CD14-positive monocyte (primary cell): ENCODE measurements around the gene TSPEAR. TPM values are rescaled to one million over a fixed set of nuclear protein-coding genes. Genes with fewer than 3 reads are reported as not detected.

Experiments used
- DNase-seq, 3 donors: peaks; one replicate each; pipeline ENCODE4 v3.0.0-alpha.2; 2011 to 2022
- H2AFZ ChIP-seq: 2 replicates; pipeline ENCODE4 v1.6.0; 2012; ENCODE audit warnings: mild to moderate bottlenecking, low read depth, low read length, inconsistent platforms; ENCODE audit not compliant: insufficient read depth, poor library complexity, severe bottlenecking
- H3K27ac ChIP-seq, 2 donors: 1 replicate in 1 of 2; 2 replicates in 1 of 2; pipeline ENCODE4 v1.5.1; 2012 to 2013; ENCODE audit warnings: low read length in 2 of 2, control low read depth in 1 of 2, inconsistent platforms in 1 of 2, low read depth in 1 of 2, mild to moderate bottlenecking in 1 of 2
- H3K27me3 ChIP-seq, 2 donors: one replicate each; pipeline versions ENCODE4 v1.6.0 to v1.6.1; 2011 to 2013; ENCODE audit warnings: low read length in 2 of 2; ENCODE audit not compliant: control insufficient read depth in 2 of 2, insufficient read depth in 2 of 2
- H3K36me3 ChIP-seq, 2 donors: replicated peaks in 1 of 2; 1 replicate in 1 of 2; 2 replicates in 1 of 2; pipeline versions ENCODE4 v1.5.1 to v1.6.1; 2012 to 2013; ENCODE audit warnings: low read length in 2 of 2, control low read depth in 1 of 2, inconsistent platforms in 1 of 2, mild to moderate bottlenecking in 1 of 2; ENCODE audit not compliant: insufficient read depth in 2 of 2, control insufficient read depth in 1 of 2
- H3K4me1 ChIP-seq, 2 donors: 1 replicate in 1 of 2; 2 replicates in 1 of 2; pipeline versions ENCODE4 v1.5.1 to v1.6.1; 2012 to 2013; ENCODE audit warnings: low read length in 2 of 2, control low read depth in 1 of 2, inconsistent platforms in 1 of 2, mild to moderate bottlenecking in 1 of 2, moderate library complexity in 1 of 2; ENCODE audit not compliant: insufficient read depth in 2 of 2, control insufficient read depth in 1 of 2
- H3K4me2 ChIP-seq: replicated peaks from 2 replicates; pipeline ENCODE3; 2012; ENCODE audit warnings: low read length, moderate library complexity, mild to moderate bottlenecking; ENCODE audit not compliant: poor library complexity, severe bottlenecking; ENCODE audit errors: extremely low read depth
- H3K4me3 ChIP-seq, 3 experiments: fragments of 200-600 bp in 1 of 3; sonication (generic) in 1 of 3; replicated peaks in 1 of 3; 1 replicate in 2 of 3; 2 replicates in 1 of 3; pipeline ENCODE4 v1.5.1; 2011 to 2013; ENCODE audit warnings: low read length in 3 of 3, mild to moderate bottlenecking in 3 of 3, control low read depth in 2 of 3, low read depth in 2 of 3, inconsistent platforms in 1 of 3, moderate library complexity in 1 of 3
- H3K79me2 ChIP-seq: 2 replicates; pipeline ENCODE4 v1.6.0; 2012; ENCODE audit warnings: mild to moderate bottlenecking, control low read depth, inconsistent platforms, low read length, moderate library complexity; ENCODE audit not compliant: insufficient read depth
- H3K9ac ChIP-seq: 2 replicates; pipeline ENCODE4 v1.6.0; 2017; ENCODE audit warnings: low read length, mild to moderate bottlenecking; ENCODE audit not compliant: insufficient read depth, poor library complexity, severe bottlenecking
- H3K9me3 ChIP-seq, 2 donors: replicated peaks in 1 of 2; 1 replicate in 1 of 2; 2 replicates in 1 of 2; pipeline versions ENCODE4 v1.5.1 to v1.6.1; 2012 to 2013; ENCODE audit warnings: low read length in 2 of 2, control low read depth in 1 of 2; ENCODE audit not compliant: control insufficient read depth in 1 of 2, insufficient read depth in 1 of 2
- H4K20me1 ChIP-seq: 2 replicates; pipeline ENCODE4 v1.6.0; 2012; ENCODE audit warnings: mild to moderate bottlenecking, low read length, control low read depth, moderate library complexity; ENCODE audit not compliant: insufficient read depth
- H3K27ac Mint-ChIP-seq, 7 donors: one replicate each; pipeline ENCODE4 v1.8.0; 2020; ENCODE audit warnings: mild to moderate bottlenecking in 7 of 7, mixed read lengths in 7 of 7, moderate library complexity in 6 of 7, inconsistent platforms in 2 of 7
- H3K27me3 Mint-ChIP-seq, 3 donors: one replicate each; pipeline ENCODE4 v1.8.0; 2021 to 2022; ENCODE audit warnings: low read depth in 3 of 3, mild to moderate bottlenecking in 3 of 3, mixed read lengths in 3 of 3, moderate library complexity in 3 of 3, inconsistent platforms in 1 of 3
- H3K36me3 Mint-ChIP-seq, 2 donors: one replicate each; pipeline ENCODE4 v1.8.0; 2020; ENCODE audit warnings: mixed read lengths in 2 of 2, inconsistent platforms in 1 of 2, mild to moderate bottlenecking in 1 of 2
- H3K4me1 Mint-ChIP-seq: one replicate; pipeline ENCODE4 v1.8.0; 2020; ENCODE audit warnings: mild to moderate bottlenecking, mixed read lengths
- H3K4me3 Mint-ChIP-seq, 2 donors: one replicate each; pipeline ENCODE4 v1.8.0; 2020; ENCODE audit warnings: mild to moderate bottlenecking in 2 of 2, mixed read lengths in 2 of 2, moderate library complexity in 1 of 2
- H3K9me3 Mint-ChIP-seq, 7 donors: one replicate each; pipeline ENCODE4 v1.8.0; 2020 to 2022; ENCODE audit warnings: mixed read lengths in 7 of 7, mild to moderate bottlenecking in 6 of 7, moderate library complexity in 6 of 7, inconsistent platforms in 2 of 7
- WGBS: methylation state at CpG from one replicate; pipeline ENCODE4 v1.1.5; 2013; ENCODE audit warnings: missing lambda C conversion rate; ENCODE audit not compliant: insufficient coverage; 5-methylcytosine and 5-hydroxymethylcytosine counted together
- intact Hi-C, 2 donors: fragments of 100-400 bp; cut with micrococcal nuclease; formaldehyde crosslinking; loops; one replicate each; pipeline versions ENCODE4 v1.15.0 to v1.15.1; 2023
- polyA plus RNA-seq, 3 donors: library from polyadenylated mRNA; depleted of rRNA in 1 of 3; unstranded in 2 of 3; stranded (reverse) in 1 of 3; fragments of 300-500 nt in 2 of 3; fragments of >200 nt in 1 of 3; fragmentation: Illumina TruSeq in 2 of 3; gene quantifications; 1 replicate in 2 of 3; 2 replicates in 1 of 3; pipeline ENCODE4 v1.2.3, GENCODE V29; 2012 to 2021
- TF ChIP-seq, protein P1 (sequence below): fragments of 200-600 bp; IDR thresholded peaks from one replicate; pipeline ENCODE4 v1.8.0; 2022; ENCODE audit warnings: antibody characterized with exemption, mild to moderate bottlenecking

Gene TSPEAR
- polyA plus RNA-seq, 3 donors, result not detected

- peaks cover 28 to 33% of the 10 kb centered on the region in 2 donors for H3K9me3 ChIP-seq
- H3K4me3 ChIP-seq, result no peak overlapping the region
- H3K9ac ChIP-seq, result no peak overlapping the region
- peaks cover 19 to 46% (median 38%) of the 10 kb centered on the region in 7 donors for H3K9me3 Mint-ChIP-seq
- H3K4me1 Mint-ChIP-seq, result no peaks in the 10 kb centered on the region
- H3K27me3 ChIP-seq, result no peaks in the 10 kb centered on the region
- no peak overlapping the region for H3K4me2 ChIP-seq
- H3K36me3 ChIP-seq, result no peaks in the 10 kb centered on the region
- H3K79me2 ChIP-seq, result no peaks in the 10 kb centered on the region
- H3K4me3 Mint-ChIP-seq, result no peak overlapping the region
- no peak overlapping the region for H3K27ac Mint-ChIP-seq
- intact Hi-C loops, result no loop called here
- no peaks in the 10 kb centered on the region for H4K20me1 ChIP-seq
- DNase-seq, result no peak
- H3K4me1 ChIP-seq, result no peaks in the 10 kb centered on the region
- TF ChIP-seq, protein P1, sequence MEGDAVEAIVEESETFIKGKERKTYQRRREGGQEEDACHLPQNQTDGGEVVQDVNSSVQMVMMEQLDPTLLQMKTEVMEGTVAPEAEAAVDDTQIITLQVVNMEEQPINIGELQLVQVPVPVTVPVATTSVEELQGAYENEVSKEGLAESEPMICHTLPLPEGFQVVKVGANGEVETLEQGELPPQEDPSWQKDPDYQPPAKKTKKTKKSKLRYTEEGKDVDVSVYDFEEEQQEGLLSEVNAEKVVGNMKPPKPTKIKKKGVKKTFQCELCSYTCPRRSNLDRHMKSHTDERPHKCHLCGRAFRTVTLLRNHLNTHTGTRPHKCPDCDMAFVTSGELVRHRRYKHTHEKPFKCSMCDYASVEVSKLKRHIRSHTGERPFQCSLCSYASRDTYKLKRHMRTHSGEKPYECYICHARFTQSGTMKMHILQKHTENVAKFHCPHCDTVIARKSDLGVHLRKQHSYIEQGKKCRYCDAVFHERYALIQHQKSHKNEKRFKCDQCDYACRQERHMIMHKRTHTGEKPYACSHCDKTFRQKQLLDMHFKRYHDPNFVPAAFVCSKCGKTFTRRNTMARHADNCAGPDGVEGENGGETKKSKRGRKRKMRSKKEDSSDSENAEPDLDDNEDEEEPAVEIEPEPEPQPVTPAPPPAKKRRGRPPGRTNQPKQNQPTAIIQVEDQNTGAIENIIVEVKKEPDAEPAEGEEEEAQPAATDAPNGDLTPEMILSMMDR, result no peak
- H3K27ac ChIP-seq, result no peak overlapping the region
- no peak overlapping the region for H2AFZ ChIP-seq
- H3K27me3 Mint-ChIP-seq, result peaks cover 6 to 10% (median 9%) of the 10 kb centered on the region in 3 donors
- no CpG with 5 or more reads among the region's 1 CpG for WGBS
- no peaks in the 10 kb centered on the region for H3K36me3 Mint-ChIP-seq
Measured at GRCh38 chr21:44671911-44672310, 39.5 kb downstream of the TSPEAR start.

- Histone ChIP-seq H3K4me3 (no peak overlapping the region), H3K9me3 (peaks cover 28 to 33% of the 10 kb centered on the region in 2 donors), H3K4me1 (no peaks in the 10 kb centered on the region), H4K20me1 (no peaks in the 10 kb centered on the region), H3K4me2 (no peak overlapping the region), H3K27me3 (no peaks in the 10 kb centered on the region), H3K9ac (no peak overlapping the region), H2AFZ (no peak overlapping the region), H3K27ac (no peak overlapping the region), H3K36me3 (no peaks in the 10 kb centered on the region), H3K79me2 (no peaks in the 10 kb centered on the region)
- peaks cover 25 to 51% (median 44%) of the 10 kb centered on the region in 7 donors for H3K9me3 Mint-ChIP-seq
- TF ChIP-seq, protein P1, result no peak
- no peaks in the 10 kb centered on the region for H3K36me3 Mint-ChIP-seq
- no peaks in the 10 kb centered on the region for H3K4me1 Mint-ChIP-seq
- no peak overlapping the region for H3K4me3 Mint-ChIP-seq
- H3K27ac Mint-ChIP-seq, result no peak overlapping the region
- peaks cover 8 to 14% (median 9%) of the 10 kb centered on the region in 3 donors for H3K27me3 Mint-ChIP-seq
- no peak for DNase-seq
- intact Hi-C loops, result no loop called here
- 74% methylated on average over 2 of the region's 3 CpGs for WGBS
Measured at GRCh38 chr21:44670642-44671432, 40.5 kb downstream of the TSPEAR start.
